ENCODE results near the gene ATF7IP2. TPM values are rescaled to one million over a fixed set of nuclear protein-coding genes. Genes with fewer than 3 reads are reported as not detected.

The ATF7IP2 gene
- 11.0 and 16.7 TPM in 2 replicates for total RNA-seq

GRCh38 chr16:10385725-10386516, at the start of gene ATF7IP2:
TSS of gene ATF7IP2 (plus strand) at chr16:10386061. CDS start at chr16:10430621, 44,560 bp downstream.

Small RNA genes lying within 50 kb of the gene (small RNA-seq; reads per million reads assigned to genes)
- gene RNU6-633P = not detected

Other genes starting within 250 kb of the ATF7IP2 start
- gene GRIN2A, start 203.6 kb upstream of the ATF7IP2 start, total RNA-seq = not detected in 2 replicates
- gene EMP2, start 194.5 kb downstream of the ATF7IP2 start, total RNA-seq = 14.8 and 37.6 TPM in 2 replicates

Measured in thoracic aorta endothelial cell (primary cell).